ENCODE results near the gene PGAM1. TPM values are rescaled to one million over a fixed set of nuclear protein-coding genes. Genes with fewer than 3 reads are reported as not detected.
"Not testable (repeated sequence)": the region's sequence is repeated elsewhere in the genome, so short reads cannot be mapped to it uniquely, and the experiment has no call there.

PGAM1 gene
- total RNA-seq, 1 donor from 2014 or later, result 706 TPM

DNA sequence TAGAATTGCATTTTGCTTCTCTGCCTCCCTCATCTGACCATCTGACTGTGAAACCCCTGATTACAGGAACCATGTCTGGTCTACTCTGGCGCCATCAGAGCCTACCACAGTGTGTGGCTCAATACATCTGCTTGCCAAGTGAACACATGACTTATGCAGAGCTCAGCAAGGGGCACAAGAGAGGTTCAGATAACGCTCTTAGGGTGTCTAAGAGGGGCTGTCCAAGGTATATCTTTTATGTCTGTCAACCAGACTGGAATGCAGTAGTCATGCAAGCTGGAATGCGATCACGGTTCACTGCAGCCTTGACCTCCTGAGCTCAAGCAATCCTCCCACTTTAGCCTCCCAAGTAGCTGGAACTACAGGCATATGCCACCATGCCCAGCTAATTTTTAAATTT is 14.6 kb upstream of the PGAM1 start:
- Mint-ChIP-seq H3K36me3 (ENCODE audit: low read depth, unreplicated experiment) (no peaks in the 10 kb centered on the region), H3K9me3 (ENCODE audit: unreplicated experiment) (no peaks in the 10 kb centered on the region), H3K4me3 (ENCODE audit: unreplicated experiment) (no peak overlapping the region), H3K4me1 (ENCODE audit: low read depth, unreplicated experiment) (peaks cover 26% of the 10 kb centered on the region), H3K27ac (ENCODE audit: unreplicated experiment) (no peak overlapping the region), H3K27me3 (ENCODE audit: low read depth, unreplicated experiment) (no peaks in the 10 kb centered on the region)
- Histone ChIP-seq H3K9ac (ENCODE audit: low read length) (no peak overlapping the region), H3K79me2 (ENCODE audit: insufficient read depth, low read length) (no peaks in the 10 kb centered on the region), H3K4me3 (ENCODE audit: insufficient read depth, low read depth, low read length) (no peak overlapping the region), H3K27me3 (ENCODE audit: insufficient read depth, low read length) (no peaks in the 10 kb centered on the region), H3K36me3 (ENCODE audit: insufficient read depth, low read length) (no peaks in the 10 kb centered on the region), H3K4me1 (ENCODE audit: insufficient read depth, low read length) (peaks cover 20% of the 10 kb centered on the region), H3K4me2 (ENCODE audit: low read length) (peak overlapping the region; percentile 29), H4K20me1 (ENCODE audit: insufficient read depth, low read length) (no peaks in the 10 kb centered on the region), H2AFZ (ENCODE audit: low read depth, low read length) (no peak overlapping the region), H3K27ac (ENCODE audit: low read depth, low read length) (no peak overlapping the region), H3K9me3 (ENCODE audit: insufficient read depth, low read depth, low read length) (no peaks in the 10 kb centered on the region)
- DNase-seq (ENCODE audit: low read depth) (peak; percentile 64), FAIRE-seq (no peak)
- no peak for TF ChIP-seq EZH2 (IDR thresholded peaks at IDR 0.05; ENCODE audit: insufficient read depth, low read length)

DNA sequence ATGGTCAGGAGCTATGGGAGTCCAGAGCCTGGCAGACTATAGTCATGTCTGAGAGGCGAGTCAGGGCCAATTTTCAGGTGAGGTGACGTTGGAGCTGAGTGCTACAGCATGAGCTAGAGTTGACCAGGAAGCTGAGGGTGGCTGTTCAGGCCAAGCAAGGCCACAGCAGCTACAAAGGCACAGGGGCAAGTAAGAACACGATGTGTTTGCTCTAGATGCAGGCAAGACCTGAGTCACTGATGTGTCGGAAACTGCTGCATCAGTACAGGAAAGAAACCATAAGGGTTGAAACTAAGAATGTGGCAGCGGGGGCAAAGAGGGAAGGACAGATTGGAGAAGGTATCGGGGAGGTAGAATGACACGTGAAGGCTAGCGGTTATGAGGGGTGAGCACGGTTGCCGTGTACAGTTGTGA is 13.1 kb upstream of the PGAM1 start:
- no peak overlapping the region for H3K9ac ChIP-seq (ENCODE audit: low read length)
- H4K20me1 ChIP-seq (ENCODE audit: insufficient read depth, low read length), result no peaks in the 10 kb centered on the region
- no peak for TF ChIP-seq EZH2 (IDR thresholded peaks at IDR 0.05; ENCODE audit: insufficient read depth, low read length)
- no peak for TF ChIP-seq CTCF (IDR thresholded peaks at IDR 0.05; ENCODE audit: insufficient read depth, low read depth, low read length)
- no peaks in the 10 kb centered on the region for H3K36me3 ChIP-seq (ENCODE audit: insufficient read depth, low read length)
- Mint-ChIP-seq H3K4me1 (ENCODE audit: low read depth, unreplicated experiment) (peaks cover 26% of the 10 kb centered on the region), H3K36me3 (ENCODE audit: low read depth, unreplicated experiment) (no peaks in the 10 kb centered on the region), H3K27ac (ENCODE audit: unreplicated experiment) (no peak overlapping the region), H3K9me3 (ENCODE audit: unreplicated experiment) (no peaks in the 10 kb centered on the region), H3K4me3 (ENCODE audit: unreplicated experiment) (peak overlapping the region; percentile 55), H3K27me3 (ENCODE audit: low read depth, unreplicated experiment) (no peaks in the 10 kb centered on the region)
- no peak overlapping the region for H3K4me2 ChIP-seq (ENCODE audit: low read length)
- no peaks in the 10 kb centered on the region for H3K79me2 ChIP-seq (ENCODE audit: insufficient read depth, low read length)
- peak overlapping the region; percentile 8 for H3K27ac ChIP-seq (ENCODE audit: low read depth, low read length)
- no peak overlapping the region for H2AFZ ChIP-seq (ENCODE audit: low read depth, low read length)
- peaks cover 18% of the 10 kb centered on the region for H3K4me1 ChIP-seq (ENCODE audit: insufficient read depth, low read length)
- no peak overlapping the region for H3K4me3 ChIP-seq (ENCODE audit: insufficient read depth, low read depth, low read length)
- FAIRE-seq (no peak), DNase-seq (ENCODE audit: low read depth) (no peak)
- H3K9me3 ChIP-seq (ENCODE audit: insufficient read depth, low read depth, low read length), result no peaks in the 10 kb centered on the region
- no peaks in the 10 kb centered on the region for H3K27me3 ChIP-seq (ENCODE audit: insufficient read depth, low read length)

DNA sequence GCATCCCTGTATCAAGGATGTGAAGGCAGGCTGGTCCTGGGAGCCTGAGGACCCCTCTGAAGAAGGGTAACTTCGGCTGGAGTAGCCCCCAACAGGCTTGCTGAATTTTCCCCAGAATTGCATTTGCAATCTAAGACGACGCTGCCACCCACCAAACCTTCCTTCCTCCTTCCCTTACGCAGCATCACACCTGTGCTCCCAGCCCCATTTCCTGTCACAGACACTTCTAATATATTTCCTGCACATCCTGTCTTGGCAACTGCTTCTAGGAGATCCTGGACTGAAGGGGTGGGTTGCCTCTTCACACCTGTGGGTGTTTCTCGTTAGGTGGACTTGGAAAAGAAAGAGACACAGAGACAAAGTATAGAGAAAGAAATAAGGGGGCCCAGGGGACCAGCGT is 9.4 kb upstream of the PGAM1 start:
- no peaks in the 10 kb centered on the region for H4K20me1 ChIP-seq (ENCODE audit: insufficient read depth, low read length)
- no peaks in the 10 kb centered on the region for H3K36me3 Mint-ChIP-seq (ENCODE audit: low read depth, unreplicated experiment)
- H3K9me3 Mint-ChIP-seq (ENCODE audit: unreplicated experiment), result no peaks in the 10 kb centered on the region
- H3K4me3 Mint-ChIP-seq (ENCODE audit: unreplicated experiment), result no peak overlapping the region
- no peak overlapping the region for H2AFZ ChIP-seq (ENCODE audit: low read depth, low read length)
- no peaks in the 10 kb centered on the region for H3K27me3 ChIP-seq (ENCODE audit: insufficient read depth, low read length)
- H3K27ac ChIP-seq (ENCODE audit: low read depth, low read length), result no peak overlapping the region
- FAIRE-seq (no peak), DNase-seq (ENCODE audit: low read depth) (no peak)
- H3K4me1 ChIP-seq (ENCODE audit: insufficient read depth, low read length), result peaks cover 17% of the 10 kb centered on the region
- H3K9me3 ChIP-seq (ENCODE audit: insufficient read depth, low read depth, low read length), result no peaks in the 10 kb centered on the region
- peaks cover 29% of the 10 kb centered on the region for H3K4me1 Mint-ChIP-seq (ENCODE audit: low read depth, unreplicated experiment)
- H3K36me3 ChIP-seq (ENCODE audit: insufficient read depth, low read length), result peaks cover 4% of the 10 kb centered on the region
- H3K4me2 ChIP-seq (ENCODE audit: low read length), result no peak overlapping the region
- TF ChIP-seq EZH2 (IDR thresholded peaks at IDR 0.05; ENCODE audit: insufficient read depth, low read length), result no peak
- TF ChIP-seq CTCF (IDR thresholded peaks at IDR 0.05; ENCODE audit: insufficient read depth, low read depth, low read length), result no peak
- H3K9ac ChIP-seq (ENCODE audit: low read length), result no peak overlapping the region
- H3K27me3 Mint-ChIP-seq (ENCODE audit: low read depth, unreplicated experiment), result no peaks in the 10 kb centered on the region
- no peak overlapping the region for H3K27ac Mint-ChIP-seq (ENCODE audit: unreplicated experiment)
- no peak overlapping the region for H3K4me3 ChIP-seq (ENCODE audit: insufficient read depth, low read depth, low read length)
- peaks cover 3% of the 10 kb centered on the region for H3K79me2 ChIP-seq (ENCODE audit: insufficient read depth, low read length)

DNA sequence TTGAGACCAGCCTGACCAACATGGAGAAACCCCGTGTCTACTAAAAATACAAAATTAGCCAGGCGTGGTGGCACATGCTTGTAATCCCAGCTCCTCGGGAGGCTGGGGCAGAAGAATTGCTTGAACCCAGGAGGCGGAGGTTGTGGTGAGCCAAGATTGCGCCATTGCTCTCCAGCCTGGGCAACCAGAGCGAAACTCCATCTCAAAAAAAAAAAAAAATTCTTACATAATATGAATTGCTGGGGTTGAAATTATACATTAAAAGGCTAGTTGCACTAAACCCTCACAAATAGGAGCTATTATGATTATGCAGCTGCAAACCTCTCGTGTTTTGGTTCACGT is 2.3 kb upstream of the PGAM1 start:
- not testable (repeated sequence) for H2AFZ ChIP-seq (ENCODE audit: low read depth, low read length); DNase-seq (ENCODE audit: low read depth); H3K36me3 ChIP-seq (ENCODE audit: insufficient read depth, low read length); H3K9me3 Mint-ChIP-seq (ENCODE audit: unreplicated experiment); H3K27me3 ChIP-seq (ENCODE audit: insufficient read depth, low read length); FAIRE-seq; H3K36me3 Mint-ChIP-seq (ENCODE audit: low read depth, unreplicated experiment); H3K27ac Mint-ChIP-seq (ENCODE audit: unreplicated experiment); H3K9me3 ChIP-seq (ENCODE audit: insufficient read depth, low read depth, low read length); H3K9ac ChIP-seq (ENCODE audit: low read length); H3K4me3 ChIP-seq (ENCODE audit: insufficient read depth, low read depth, low read length); H3K27me3 Mint-ChIP-seq (ENCODE audit: low read depth, unreplicated experiment); H3K4me3 Mint-ChIP-seq (ENCODE audit: unreplicated experiment)
- H4K20me1 ChIP-seq (ENCODE audit: insufficient read depth, low read length), result peaks cover 16% of the 10 kb centered on the region
- peaks cover 50% of the 10 kb centered on the region for H3K79me2 ChIP-seq (ENCODE audit: insufficient read depth, low read length)
- peaks cover 14% of the 10 kb centered on the region for H3K4me1 Mint-ChIP-seq (ENCODE audit: low read depth, unreplicated experiment)
- peak overlapping the region; percentile 68 for H3K4me2 ChIP-seq (ENCODE audit: low read length)
- H3K27ac ChIP-seq (ENCODE audit: low read depth, low read length), result peak overlapping the region; percentile 84
- H3K4me1 ChIP-seq (ENCODE audit: insufficient read depth, low read length), result peaks cover 28% of the 10 kb centered on the region
